Peyer's patch (tissue), 4 donors: Measurements from ENCODE around the gene DDRGK1. TPM values are rescaled to one million over a fixed set of nuclear protein-coding genes. Genes with fewer than 3 reads are reported as not detected.

Experiments used
- DNase-seq, 3 donors: peaks; one replicate each; pipeline ENCODE4 v3.0.0-alpha.2; 2017 to 2019
- H3K27ac ChIP-seq, 4 donors: fragments of 200-600 bp; sonication (generic); one replicate each; pipeline ENCODE4 v1.5.1; 2016 to 2019
- H3K27me3 ChIP-seq, 2 donors: fragments of 200-600 bp; sonication (generic); one replicate each; pipeline ENCODE4 v1.5.1; 2019
- H3K36me3 ChIP-seq, 3 donors: fragments of 200-600 bp; sonication (generic); one replicate each; pipeline ENCODE4 v1.5.1; 2016 to 2019
- H3K4me1 ChIP-seq, 4 donors: fragments of 200-600 bp; sonication (generic); one replicate each; pipeline ENCODE4 v1.5.1; 2016 to 2019
- H3K4me3 ChIP-seq, 4 donors: fragments of 200-600 bp; sonication (generic); 1 replicate in 3 of 4; 2 replicates in 1 of 4; pipeline ENCODE4 v1.5.1; 2016 to 2019; ENCODE audit warnings: mild to moderate bottlenecking in 1 of 4
- H3K9me3 ChIP-seq, 4 donors: fragments of 200-600 bp; sonication (generic); one replicate each; pipeline ENCODE4 v1.5.1; 2016 to 2019; ENCODE audit warnings: mild to moderate bottlenecking in 1 of 4
- CTCF ChIP-seq, 6 experiments: fragments of 450-650 bp in 4 of 6; fragments of 200-600 bp in 2 of 6; sonication (generic) in 1 of 6; IDR thresholded peaks; one replicate each; pipeline ENCODE4 v1.5.1; 2017 to 2019; ENCODE audit warnings: antibody characterized with exemption in 6 of 6, mild to moderate bottlenecking in 3 of 6, moderate library complexity in 1 of 6
- POLR2A ChIP-seq, 2 donors: fragments of 450-650 bp; IDR thresholded peaks; one replicate each; pipeline ENCODE4 v1.5.1; 2017; ENCODE audit warnings: antibody characterized with exemption in 2 of 2, mild to moderate bottlenecking in 2 of 2, moderate library complexity in 2 of 2
- total RNA-seq, 4 donors: library from RNA; depleted of rRNA; stranded (reverse); fragments of >200 nt; gene quantifications; one replicate each; pipeline ENCODE4 v1.1.0, GENCODE V29; 2016

DDRGK1 gene
- total RNA-seq, 4 donors from 2014 or later: 72.9 to 111 (median 92.5) TPM

DNA sequence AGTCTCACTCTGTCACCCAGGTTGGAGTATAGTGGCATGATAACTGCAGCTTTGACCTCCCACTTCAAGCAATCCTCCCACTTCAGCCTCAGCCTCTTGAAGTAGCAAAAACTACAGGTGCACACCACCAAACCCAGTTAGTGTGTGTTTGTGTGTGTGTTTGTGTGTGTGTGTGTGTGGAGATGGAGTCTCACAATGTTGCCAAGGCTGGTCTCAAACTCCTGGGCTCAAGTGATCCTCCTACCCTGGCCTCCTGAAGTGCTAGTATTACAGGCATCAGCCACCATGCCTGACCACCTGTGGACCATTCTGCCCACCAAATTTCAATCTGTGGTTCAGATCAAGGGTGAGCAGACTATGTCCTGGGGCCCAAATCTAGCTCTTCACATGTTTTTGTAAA, 53.6 kb downstream of the DDRGK1 start:
- Histone ChIP-seq H3K4me1 (peaks cover 0 to 21% (median 0%) of the 10 kb centered on the region in 4 donors), H3K9me3 (no peaks in the 10 kb centered on the region), H3K27me3 (no peaks in the 10 kb centered on the region), H3K4me3 (no peak overlapping the region), H3K36me3 (peaks cover 0 to 52% (median 0%) of the 10 kb centered on the region in 3 donors), H3K27ac (no peak overlapping the region)
- TF ChIP-seq POLR2A (IDR thresholded peaks at IDR 0.05): no peak
- TF ChIP-seq CTCF (IDR thresholded peaks at IDR 0.05): no peak
- no peak for DNase-seq

GRCh38 chr20:3146732-3147341, 57.6 kb downstream of the DDRGK1 start:
- Histone ChIP-seq H3K9me3 (no peaks in the 10 kb centered on the region), H3K36me3 (peaks cover 0 to 32% (median 0%) of the 10 kb centered on the region in 3 donors), H3K4me1 (no peaks in the 10 kb centered on the region), H3K27me3 (no peaks in the 10 kb centered on the region), H3K27ac (no peak overlapping the region), H3K4me3 (no peak overlapping the region)
- TF ChIP-seq CTCF (IDR thresholded peaks at IDR 0.05): no peak
- TF ChIP-seq POLR2A (IDR thresholded peaks at IDR 0.05): no peak
- no peak for DNase-seq

DNA sequence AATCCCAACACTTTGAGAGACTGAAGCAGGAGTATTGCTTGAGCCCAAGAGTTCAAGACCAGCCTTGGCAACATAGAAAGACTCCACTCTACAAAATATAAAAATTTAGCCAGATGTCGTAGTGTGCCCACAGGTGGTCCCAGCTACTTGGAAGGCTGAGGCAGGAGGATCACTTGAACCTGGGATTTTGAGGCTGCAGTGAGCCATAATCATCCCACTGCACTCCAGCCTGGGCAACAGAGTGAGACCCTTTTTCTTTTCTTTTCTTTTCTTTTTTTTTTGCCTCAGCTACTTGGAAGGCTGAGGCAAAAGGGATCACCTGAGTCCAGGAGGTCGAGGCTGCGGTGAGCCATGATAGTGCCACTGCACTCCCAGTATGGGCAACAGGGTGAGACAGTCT, 62.7 kb downstream of the DDRGK1 start:
- Histone ChIP-seq H3K27me3 (no peaks in the 10 kb centered on the region), H3K9me3 (no peaks in the 10 kb centered on the region), H3K4me3 (no peak overlapping the region), H3K4me1 (no peaks in the 10 kb centered on the region), H3K36me3 (peaks cover 0 to 9% (median 0%) of the 10 kb centered on the region in 3 donors), H3K27ac (no peak overlapping the region)
- no peak for DNase-seq
- TF ChIP-seq CTCF (IDR thresholded peaks at IDR 0.05) (no peak), POLR2A (IDR thresholded peaks at IDR 0.05) (no peak)

Other genes with a start within 250 kb of the DDRGK1 start
- gene GNRH2, start 161.1 kb downstream of the DDRGK1 start, total RNA-seq: not detected
- 10 to 100 TPM; 34.5 to 43.6 (median 43.1) TPM for gene MRPS26, start 158.6 kb downstream of the DDRGK1 start, total RNA-seq
- 1 to 10 TPM in 1 of 4 donors, not detected in 3; 9.3 TPM for gene OXT, start 133.1 kb downstream of the DDRGK1 start, total RNA-seq
- 1 to 10 TPM in 1 of 4 donors, not detected in 3; 5.8 TPM for gene AVP, start 120.0 kb downstream of the DDRGK1 start, total RNA-seq
- 10 to 100 TPM; 19.0 to 24.3 (median 24.2) TPM for gene FASTKD5, start 44.8 kb downstream of the DDRGK1 start, total RNA-seq
- gene UBOX5, start 44.8 kb downstream of the DDRGK1 start, total RNA-seq: 10 to 100 TPM in 1 of 4 donors, 1 to 10 TPM in 3; 5.0 to 17.7 (median 7.1) TPM
- gene LZTS3, start 31.1 kb downstream of the DDRGK1 start, total RNA-seq: 10 to 100 TPM; 24.3 to 38.4 (median 33.8) TPM
- gene ITPA, start 4.8 kb upstream of the DDRGK1 start, total RNA-seq: 10 to 100 TPM; 35.7 to 76.7 (median 51.8) TPM
- gene SLC4A11, start 34.5 kb upstream of the DDRGK1 start, total RNA-seq: 1 to 10 TPM in 1 of 4 donors, under 1 TPM in 2, not detected in 1; 0.54 to 1.1 (median 0.70) TPM
- gene DNAAF9, start 203.0 kb upstream of the DDRGK1 start, total RNA-seq: 10 to 100 TPM in 2 of 4 donors, 1 to 10 TPM in 2; 6.5 to 12.1 (median 9.1) TPM